WTC11 (cell line): Measurements from ENCODE around the gene CCDC124. TPM values are rescaled to one million over a fixed set of nuclear protein-coding genes. Genes with fewer than 3 reads are reported as not detected.

Source experiments
- ATAC-seq: fragments of 200-7000 bp; cut with Tn5 transposase; 2 replicates; pipeline ENCODE4 v1.10.0; 2021; ENCODE audit warnings: mild to moderate bottlenecking, moderate library complexity
- CTCF ChIA-PET: fragments of 300-600 bp; sonication (Branson Sonifier 250); formaldehyde crosslinking; loops from one replicate; lab custom pipeline; 2021; ENCODE audit warnings: antibody characterized with exemption; lab: Charles Lee
- POLR2A ChIA-PET: fragments of 350-600 bp; sonication (Branson Sonifier 250); formaldehyde crosslinking; loops from one replicate; lab custom pipeline; 2021; ENCODE audit warnings: antibody characterized with exemption; lab: Charles Lee
- DNase-seq: peaks from one replicate; pipeline ENCODE4 v3.0.0; 2021; ENCODE audit warnings: low spot score
- H3K27ac Mint-ChIP-seq: 2 replicates; pipeline ENCODE4 v1.8.0; 2021; ENCODE audit warnings: mixed read lengths
- H3K27me3 Mint-ChIP-seq: 2 replicates; pipeline ENCODE4 v1.8.0; 2021; ENCODE audit warnings: low read depth, mild to moderate bottlenecking, moderate library complexity, mixed read lengths
- H3K36me3 Mint-ChIP-seq: 2 replicates; pipeline ENCODE4 v1.8.0; 2021; ENCODE audit warnings: mixed read lengths
- H3K4me1 Mint-ChIP-seq: 2 replicates; pipeline ENCODE4 v1.8.0; 2022; ENCODE audit warnings: mixed read lengths
- H3K4me3 Mint-ChIP-seq: 2 replicates; pipeline ENCODE4 v1.8.0; 2021; ENCODE audit warnings: mild to moderate bottlenecking, moderate library complexity, mixed read lengths
- H3K9me3 Mint-ChIP-seq: 2 replicates; pipeline ENCODE4 v1.8.0; 2021; ENCODE audit warnings: mixed read lengths
- CREM ChIP-seq: sonication (generic); formaldehyde crosslinking; IDR thresholded peaks from 2 replicates; pipeline ENCODE4 v1.8.1; 2022; ENCODE audit warnings: mild to moderate bottlenecking, missing genetic modification reagents, moderate library complexity
- NFYB ChIP-seq: sonication (generic); formaldehyde crosslinking; conservative IDR thresholded peaks from 2 replicates; pipeline ENCODE4 v1.8.0; 2022; ENCODE audit warnings: low read depth, missing genetic modification reagents
- ZNF121 ChIP-seq: sonication (generic); formaldehyde crosslinking; IDR thresholded peaks from 2 replicates; pipeline ENCODE4 v1.8.0; 2023; ENCODE audit warnings: missing genetic modification reagents
- ZNF423 ChIP-seq: fragments of 250-450 bp; sonication (Bioruptor Pico); IDR thresholded peaks from 2 replicates; pipeline ENCODE4 v2.1.2; 2022; ENCODE audit warnings: mild to moderate bottlenecking, moderate library complexity
- total RNA-seq: library from RNA; stranded (reverse); gene quantifications from 3 replicates; pipeline ENCODE4 v1.2.3, GENCODE V29; 2021
- TF ChIP-seq, protein P1 (sequence below): sonication (generic); formaldehyde crosslinking; IDR thresholded peaks from 2 replicates; pipeline ENCODE4 v1.8.0; 2022; ENCODE audit warnings: mild to moderate bottlenecking, missing genetic modification reagents
- TF ChIP-seq, protein P2 (sequence below): fragments of 250-450 bp; sonication (Bioruptor Pico); IDR thresholded peaks from 2 replicates; pipeline ENCODE4 v1.9.0; 2021; ENCODE audit warnings: mild to moderate bottlenecking, borderline replicate concordance
- TF ChIP-seq, protein P3 (sequence below): sonication (generic); formaldehyde crosslinking; IDR thresholded peaks from 2 replicates; pipeline ENCODE4 v1.8.1; 2022; ENCODE audit warnings: mild to moderate bottlenecking, missing genetic modification reagents, moderate library complexity, borderline replicate concordance
- TF ChIP-seq, protein P4 (sequence below): sonication (generic); formaldehyde crosslinking; IDR thresholded peaks from 2 replicates; pipeline ENCODE4 v1.8.0; 2022; ENCODE audit warnings: mild to moderate bottlenecking, missing genetic modification reagents

Gene CCDC124
- total RNA-seq, 1 experiment from 2014 or later, result 156 TPM

DNA sequence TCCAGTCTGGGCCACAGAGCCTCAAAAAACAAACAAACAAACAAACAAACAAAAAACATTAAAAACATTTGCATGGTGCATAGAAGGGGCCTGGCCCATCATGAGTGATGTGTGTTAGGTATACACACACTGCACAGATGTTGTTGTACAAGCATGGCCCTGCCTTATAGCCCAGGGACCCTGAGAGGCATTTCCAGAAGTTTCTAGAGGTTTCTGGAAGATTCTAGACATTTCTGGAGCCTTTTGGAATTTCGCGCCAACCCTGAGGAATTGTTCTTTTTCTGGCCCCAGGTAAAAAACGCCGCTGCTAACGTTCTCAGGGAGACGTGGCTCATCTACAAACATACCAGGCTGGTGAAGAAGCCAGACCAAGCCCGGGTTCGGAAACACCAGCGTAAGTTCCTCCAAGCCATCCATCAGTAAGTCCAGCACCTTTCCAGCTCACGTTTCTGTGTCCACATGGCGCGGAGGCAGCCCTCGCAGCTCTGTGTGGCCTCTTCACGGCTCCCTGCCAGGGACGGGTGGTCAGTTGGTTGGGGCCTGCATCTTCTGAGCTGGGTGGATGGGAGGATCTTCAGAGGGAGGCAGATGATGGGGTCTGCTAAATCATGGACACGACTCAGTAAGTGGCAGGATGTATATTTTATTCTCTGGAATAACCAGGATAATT is 56.7 kb downstream of the CCDC124 start (continued):
- TF ChIP-seq, protein P1, sequence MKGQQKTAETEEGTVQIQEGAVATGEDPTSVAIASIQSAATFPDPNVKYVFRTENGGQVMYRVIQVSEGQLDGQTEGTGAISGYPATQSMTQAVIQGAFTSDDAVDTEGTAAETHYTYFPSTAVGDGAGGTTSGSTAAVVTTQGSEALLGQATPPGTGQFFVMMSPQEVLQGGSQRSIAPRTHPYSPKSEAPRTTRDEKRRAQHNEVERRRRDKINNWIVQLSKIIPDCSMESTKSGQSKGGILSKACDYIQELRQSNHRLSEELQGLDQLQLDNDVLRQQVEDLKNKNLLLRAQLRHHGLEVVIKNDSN (CRISPR knock-in tag), result no peak
- TF ChIP-seq, protein P2, sequence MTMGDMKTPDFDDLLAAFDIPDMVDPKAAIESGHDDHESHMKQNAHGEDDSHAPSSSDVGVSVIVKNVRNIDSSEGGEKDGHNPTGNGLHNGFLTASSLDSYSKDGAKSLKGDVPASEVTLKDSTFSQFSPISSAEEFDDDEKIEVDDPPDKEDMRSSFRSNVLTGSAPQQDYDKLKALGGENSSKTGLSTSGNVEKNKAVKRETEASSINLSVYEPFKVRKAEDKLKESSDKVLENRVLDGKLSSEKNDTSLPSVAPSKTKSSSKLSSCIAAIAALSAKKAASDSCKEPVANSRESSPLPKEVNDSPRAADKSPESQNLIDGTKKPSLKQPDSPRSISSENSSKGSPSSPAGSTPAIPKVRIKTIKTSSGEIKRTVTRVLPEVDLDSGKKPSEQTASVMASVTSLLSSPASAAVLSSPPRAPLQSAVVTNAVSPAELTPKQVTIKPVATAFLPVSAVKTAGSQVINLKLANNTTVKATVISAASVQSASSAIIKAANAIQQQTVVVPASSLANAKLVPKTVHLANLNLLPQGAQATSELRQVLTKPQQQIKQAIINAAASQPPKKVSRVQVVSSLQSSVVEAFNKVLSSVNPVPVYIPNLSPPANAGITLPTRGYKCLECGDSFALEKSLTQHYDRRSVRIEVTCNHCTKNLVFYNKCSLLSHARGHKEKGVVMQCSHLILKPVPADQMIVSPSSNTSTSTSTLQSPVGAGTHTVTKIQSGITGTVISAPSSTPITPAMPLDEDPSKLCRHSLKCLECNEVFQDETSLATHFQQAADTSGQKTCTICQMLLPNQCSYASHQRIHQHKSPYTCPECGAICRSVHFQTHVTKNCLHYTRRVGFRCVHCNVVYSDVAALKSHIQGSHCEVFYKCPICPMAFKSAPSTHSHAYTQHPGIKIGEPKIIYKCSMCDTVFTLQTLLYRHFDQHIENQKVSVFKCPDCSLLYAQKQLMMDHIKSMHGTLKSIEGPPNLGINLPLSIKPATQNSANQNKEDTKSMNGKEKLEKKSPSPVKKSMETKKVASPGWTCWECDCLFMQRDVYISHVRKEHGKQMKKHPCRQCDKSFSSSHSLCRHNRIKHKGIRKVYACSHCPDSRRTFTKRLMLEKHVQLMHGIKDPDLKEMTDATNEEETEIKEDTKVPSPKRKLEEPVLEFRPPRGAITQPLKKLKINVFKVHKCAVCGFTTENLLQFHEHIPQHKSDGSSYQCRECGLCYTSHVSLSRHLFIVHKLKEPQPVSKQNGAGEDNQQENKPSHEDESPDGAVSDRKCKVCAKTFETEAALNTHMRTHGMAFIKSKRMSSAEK (CRISPR knock-in tag), result no peak
- TF ChIP-seq, protein P3, sequence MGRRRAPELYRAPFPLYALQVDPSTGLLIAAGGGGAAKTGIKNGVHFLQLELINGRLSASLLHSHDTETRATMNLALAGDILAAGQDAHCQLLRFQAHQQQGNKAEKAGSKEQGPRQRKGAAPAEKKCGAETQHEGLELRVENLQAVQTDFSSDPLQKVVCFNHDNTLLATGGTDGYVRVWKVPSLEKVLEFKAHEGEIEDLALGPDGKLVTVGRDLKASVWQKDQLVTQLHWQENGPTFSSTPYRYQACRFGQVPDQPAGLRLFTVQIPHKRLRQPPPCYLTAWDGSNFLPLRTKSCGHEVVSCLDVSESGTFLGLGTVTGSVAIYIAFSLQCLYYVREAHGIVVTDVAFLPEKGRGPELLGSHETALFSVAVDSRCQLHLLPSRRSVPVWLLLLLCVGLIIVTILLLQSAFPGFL (CRISPR knock-in tag), result no peak
- TF ChIP-seq, protein P4, sequence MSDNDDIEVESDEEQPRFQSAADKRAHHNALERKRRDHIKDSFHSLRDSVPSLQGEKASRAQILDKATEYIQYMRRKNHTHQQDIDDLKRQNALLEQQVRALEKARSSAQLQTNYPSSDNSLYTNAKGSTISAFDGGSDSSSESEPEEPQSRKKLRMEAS (CRISPR knock-in tag), result no peak

DNA sequence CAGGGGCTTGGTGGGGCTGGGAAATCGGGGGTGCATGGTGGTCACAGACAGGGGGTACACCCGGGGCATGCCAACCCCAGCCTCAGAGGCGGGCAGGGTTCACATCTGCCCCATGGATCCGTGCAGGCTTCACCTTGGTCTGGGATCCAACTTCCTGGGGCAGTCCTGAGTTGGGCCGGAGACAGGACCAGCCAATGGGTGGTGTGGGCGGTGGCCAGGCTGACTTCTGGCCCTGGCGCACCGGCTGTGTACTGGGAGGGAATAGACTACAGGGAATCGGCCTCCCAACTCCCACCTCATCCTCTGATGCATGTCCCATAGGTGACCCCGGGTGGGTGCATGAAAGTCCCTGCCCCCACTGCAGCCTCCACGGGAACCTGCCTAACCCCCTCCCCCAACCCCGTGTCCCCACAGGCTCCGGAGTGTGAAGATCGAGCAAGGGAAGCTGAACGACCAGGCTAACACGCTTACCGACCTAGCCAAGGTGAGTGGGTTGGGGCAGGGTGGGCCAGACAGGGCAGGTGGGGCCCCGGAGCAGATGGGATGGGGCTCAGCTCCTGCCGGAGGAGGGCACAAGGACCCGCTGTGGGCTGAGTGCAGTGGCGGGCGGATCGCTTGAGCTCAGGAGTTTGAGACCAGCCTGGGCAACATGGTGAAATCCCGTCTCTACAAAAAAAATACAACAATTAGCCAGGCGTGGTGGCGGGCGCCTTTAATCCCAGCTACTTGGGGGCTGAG is 60.4 kb downstream of the CCDC124 start:
- no peaks in the 10 kb centered on the region for H3K9me3 Mint-ChIP-seq
- H3K4me1 Mint-ChIP-seq, result peaks cover 3% of the 10 kb centered on the region; the same call in 1 of the 2 replicates
- H3K27ac Mint-ChIP-seq, result no peak overlapping the region
- ChIA-PET POLR2A (interaction anchor here (0.5 to 1.3 kb wide), 2 partner anchors 134 to 282 kb away, joined by 3 to 5 read pairs; no protein-coding TSS in a partner anchor), CTCF (interaction anchor here (1.0 to 6.5 kb wide), 4 partner anchors 39 to 58 kb away, joined by 9 to 201 read pairs (median 66); partner anchors contain the start of gene CCDC124)
- H3K36me3 Mint-ChIP-seq, result no peaks in the 10 kb centered on the region
- DNase-seq (no peak), ATAC-seq (no peak)
- no peaks in the 10 kb centered on the region for H3K27me3 Mint-ChIP-seq
- TF ChIP-seq ZNF423 (CRISPR knock-in tag) (no peak), NFYB (0 out of 2 replicates have a peak, but pooled peaks have one; percentile 2), ZNF121 (peak; percentile 68), CREM (CRISPR knock-in tag) (no peak)
- H3K4me3 Mint-ChIP-seq, result no peak overlapping the region

Other genes with a start within 250 kb of the CCDC124 start
- 40.7 to 42.9 TPM (median 41.1 TPM) in 3 replicates for gene UNC13A, start 244.7 kb upstream of the CCDC124 start, total RNA-seq
- 115 to 124 TPM (median 120 TPM) in 3 replicates for gene MAP1S, start 213.5 kb upstream of the CCDC124 start, total RNA-seq
- gene FCHO1, start 181.5 kb upstream of the CCDC124 start, total RNA-seq, result 22.8 to 26.8 TPM (median 25.1 TPM) in 3 replicates
- gene B3GNT3, start 137.9 kb upstream of the CCDC124 start, total RNA-seq, result 1.2 to 1.9 TPM (median 1.3 TPM) in 3 replicates
- 0.79 to 1.2 TPM (median 1.2 TPM) in 3 replicates for gene INSL3, start 111.5 kb upstream of the CCDC124 start, total RNA-seq
- 4.4 to 5.6 TPM (median 5.6 TPM) in 3 replicates for gene JAK3, start 85.0 kb upstream of the CCDC124 start, total RNA-seq
- 2,950 to 3,448 TPM (median 3,445 TPM) in 3 replicates for gene RPL18A, start 73.1 kb upstream of the CCDC124 start, total RNA-seq
- gene SLC5A5, start 61.1 kb upstream of the CCDC124 start, total RNA-seq, result 2.5 TPM in 3 replicates
- 15.3 to 18.0 TPM (median 17.2 TPM) in 3 replicates for gene KCNN1, start 34.1 kb downstream of the CCDC124 start, total RNA-seq
- 9.2 to 9.9 TPM (median 9.8 TPM) in 3 replicates for gene ARRDC2, start 75.2 kb downstream of the CCDC124 start, total RNA-seq
- gene IL12RB1, start 153.9 kb downstream of the CCDC124 start, total RNA-seq, result not detected in 3 replicates
- gene MAST3, start 164.8 kb downstream of the CCDC124 start, total RNA-seq, result 10.8 to 11.5 TPM (median 11.2 TPM) in 3 replicates
- gene PIK3R2, start 220.1 kb downstream of the CCDC124 start, total RNA-seq, result 51.9 to 56.9 TPM (median 53.8 TPM) in 3 replicates
- 20.2 to 30.3 TPM (median 26.2 TPM) in 3 replicates for gene IFI30, start 240.8 kb downstream of the CCDC124 start, total RNA-seq